Endothelial cell of umbilical vein (primary cell): ENCODE data around the gene FIBCD1. TPM values are rescaled to one million over a fixed set of nuclear protein-coding genes. Genes with fewer than 3 reads are reported as not detected.

Source experiments
- BruUV-seq: library from RNA; stranded (reverse); fragments of 400-500 nt; replicated peaks from 2 replicates; lab custom pipeline; 2021; lab: Mats Ljungman, UMichigan
- CTCF ChIA-PET: fragments of 300-600, 350-600 bp; sonication (Branson Sonifier 250); formaldehyde crosslinking; loops from one replicate; lab custom pipeline; 2021; ENCODE audit warnings: antibody characterized with exemption, inconsistent platforms; lab: Charles Lee
- POLR2A ChIA-PET: fragments of 300-600, 350-600 bp; sonication (Branson Sonifier 250); formaldehyde crosslinking; loops from one replicate; lab custom pipeline; 2021; ENCODE audit warnings: antibody characterized with exemption, inconsistent platforms; lab: Charles Lee
- DNase-seq: peaks from one replicate; pipeline ENCODE4 v3.0.0-alpha.2; 2011; ENCODE audit warnings: low read depth, low spot score
- FAIRE-seq: peaks from 2 replicates; lab custom pipeline; 2011; peaks lifted over from hg19 to GRCh38; lab: Jason Lieb, UNC
- H2AFZ ChIP-seq: 2 replicates; pipeline ENCODE4 v1.6.0; 2012; ENCODE audit warnings: low read depth, low read length, control low read depth, inconsistent platforms
- H3K27ac ChIP-seq: 2 replicates; pipeline ENCODE4 v1.5.1; 2011; ENCODE audit warnings: low read depth, mild to moderate bottlenecking, control low read depth, low read length, moderate library complexity; ENCODE audit not compliant: insufficient read depth
- H3K27me3 ChIP-seq, 2 experiments: 2 replicates each; pipeline versions ENCODE4 v1.6.0 to v1.6.1; 2011; ENCODE audit warnings: low read length in 2 of 2, mixed read lengths in 1 of 2; ENCODE audit not compliant: control insufficient read depth in 2 of 2, insufficient read depth in 2 of 2
- H3K36me3 ChIP-seq, 2 experiments: 2 replicates in 1 of 2; 3 replicates in 1 of 2; pipeline ENCODE4 v1.5.1; 2011; ENCODE audit warnings: low read length in 2 of 2, mild to moderate bottlenecking in 1 of 2, moderate library complexity in 1 of 2; ENCODE audit not compliant: control insufficient read depth in 2 of 2, insufficient read depth in 2 of 2; ENCODE audit errors: extremely low read depth in 1 of 2
- H3K4me1 ChIP-seq: 3 replicates; pipeline ENCODE4 v1.5.1; 2011; ENCODE audit warnings: mild to moderate bottlenecking, low read length; ENCODE audit not compliant: control insufficient read depth, insufficient read depth; ENCODE audit errors: extremely low read depth
- H3K4me2 ChIP-seq: 2 replicates; pipeline ENCODE4 v1.6.1; 2011; ENCODE audit warnings: low read length, control low read depth, mixed read lengths; ENCODE audit not compliant: insufficient read depth
- H3K4me3 ChIP-seq, 3 experiments: fragments of 200-600 bp in 1 of 3; sonication (generic), shearing (Covaris generic) in 1 of 3; replicated peaks in 1 of 3; 2 replicates each; pipeline ENCODE4 v1.5.1; 2011 to 2016; ENCODE audit warnings: control low read depth in 3 of 3, low read length in 3 of 3, mild to moderate bottlenecking in 2 of 3, inconsistent platforms in 1 of 3, low read depth in 1 of 3, moderate library complexity in 1 of 3; ENCODE audit not compliant: insufficient read depth in 1 of 3
- H3K79me2 ChIP-seq: 2 replicates; pipeline ENCODE4 v1.6.0; 2012; ENCODE audit warnings: low read length, inconsistent platforms; ENCODE audit not compliant: control insufficient read depth, insufficient read depth
- H3K9ac ChIP-seq: replicated peaks from 2 replicates; pipeline ENCODE3; 2011; ENCODE audit warnings: low read length, control low read depth; ENCODE audit not compliant: insufficient read depth; ENCODE audit errors: extremely low read depth
- H3K9me1 ChIP-seq: replicated peaks from 3 replicates; pipeline ENCODE4 v1.6.0; 2011; ENCODE audit warnings: mild to moderate bottlenecking, low read length; ENCODE audit not compliant: control insufficient read depth, insufficient read depth; ENCODE audit errors: extremely low read depth
- H3K9me3 ChIP-seq: replicated peaks from 2 replicates; pipeline ENCODE4 v1.5.1; 2012; ENCODE audit warnings: low read length, inconsistent platforms; ENCODE audit not compliant: control insufficient read depth, insufficient read depth
- H4K20me1 ChIP-seq: replicated peaks from 2 replicates; pipeline ENCODE3; 2011; ENCODE audit warnings: mild to moderate bottlenecking, low read length; ENCODE audit not compliant: control insufficient read depth, insufficient read depth; ENCODE audit errors: extremely low read depth
- EZH2 ChIP-seq: IDR thresholded peaks from 2 replicates; pipeline ENCODE4 v1.6.1; 2012; ENCODE audit warnings: borderline replicate concordance, low read depth, mild to moderate bottlenecking, moderate library complexity, low read length, inconsistent platforms; ENCODE audit not compliant: severe bottlenecking
- FOS ChIP-seq: IDR thresholded peaks from 2 replicates; pipeline ENCODE4 v1.6.1; 2011; ENCODE audit warnings: mild to moderate bottlenecking, low read length, moderate library complexity, borderline replicate concordance; ENCODE audit not compliant: insufficient read depth
- GATA2 ChIP-seq: IDR thresholded peaks from 2 replicates; pipeline ENCODE4 v1.7.0; 2011; ENCODE audit warnings: low read depth, mild to moderate bottlenecking, moderate library complexity, mixed read lengths, low read length; ENCODE audit not compliant: insufficient read length, insufficient read depth
- JUN ChIP-seq: IDR thresholded peaks from 2 replicates; pipeline ENCODE4 v1.6.1; 2011; ENCODE audit warnings: borderline replicate concordance, low read depth; ENCODE audit not compliant: insufficient read length, insufficient read depth
- MYC ChIP-seq: IDR thresholded peaks from one replicate; pipeline ENCODE4 v1.6.1; 2011; ENCODE audit warnings: mild to moderate bottlenecking, low read depth, low read length
- POLR2A ChIP-seq: IDR thresholded peaks from 2 replicates; pipeline ENCODE4 v1.6.1; 2012; ENCODE audit warnings: low read depth, mild to moderate bottlenecking, control low read depth, low read length
- POLR2AphosphoS5 ChIP-seq: IDR thresholded peaks from 2 replicates; pipeline ENCODE4 v1.6.1; 2012; ENCODE audit warnings: low read depth, mild to moderate bottlenecking, control low read depth, low read length, moderate library complexity; ENCODE audit not compliant: insufficient read depth
- dilution Hi-C: fragments of 300-500 bp; cut with MboI; formaldehyde crosslinking; loops from one replicate; pipeline ENCODE4 v1.15.0; 2019; ENCODE audit warnings: low sequenced_read_pairs; ENCODE audit not compliant: extremely low pct_ligation_motif_present
- intact Hi-C: fragments of 100-400 bp; cut with micrococcal nuclease; formaldehyde crosslinking; loops from one replicate; pipeline ENCODE4 v1.10.0; 2022
- polyA plus RNA-seq, 4 experiments: library from polyadenylated mRNA; depleted of rRNA in 3 of 4; stranded (reverse) in 3 of 4; unstranded in 1 of 4; fragments of >200 nt; gene quantifications; 2 replicates each; pipeline versions ENCODE4 v1.2.1 to v1.2.3, GENCODE V29; 2011 to 2012; ENCODE audit warnings: missing spikeins in 1 of 4
- total RNA-seq: library from RNA; stranded (reverse); gene quantifications from 2 replicates; pipeline ENCODE4 v1.2.3, GENCODE V29; 2021
- TF ChIP-seq, protein P1 (sequence below): IDR thresholded peaks from 2 replicates; pipeline ENCODE4 v1.6.1; 2011; ENCODE audit not compliant: insufficient read depth, insufficient read length
- TF ChIP-seq, protein P2 (sequence below), 2 donors: IDR thresholded peaks; 1 replicate in 1 of 2; 2 replicates in 1 of 2; pipeline ENCODE4 v1.5.1; 2011; ENCODE audit warnings: low read length in 2 of 2, mild to moderate bottlenecking in 2 of 2, moderate library complexity in 2 of 2, control low read depth in 1 of 2, inconsistent platforms in 1 of 2, low read depth in 1 of 2; ENCODE audit not compliant: insufficient read depth in 1 of 2; ENCODE audit errors: extremely low read depth in 1 of 2

The FIBCD1 gene
- total and polyA plus RNA-seq, 2 donors (not counting 3 experiments of a cell fraction or from before 2014, with no cell fraction given) = 0.14 TPM; not detected in 1

DNA sequence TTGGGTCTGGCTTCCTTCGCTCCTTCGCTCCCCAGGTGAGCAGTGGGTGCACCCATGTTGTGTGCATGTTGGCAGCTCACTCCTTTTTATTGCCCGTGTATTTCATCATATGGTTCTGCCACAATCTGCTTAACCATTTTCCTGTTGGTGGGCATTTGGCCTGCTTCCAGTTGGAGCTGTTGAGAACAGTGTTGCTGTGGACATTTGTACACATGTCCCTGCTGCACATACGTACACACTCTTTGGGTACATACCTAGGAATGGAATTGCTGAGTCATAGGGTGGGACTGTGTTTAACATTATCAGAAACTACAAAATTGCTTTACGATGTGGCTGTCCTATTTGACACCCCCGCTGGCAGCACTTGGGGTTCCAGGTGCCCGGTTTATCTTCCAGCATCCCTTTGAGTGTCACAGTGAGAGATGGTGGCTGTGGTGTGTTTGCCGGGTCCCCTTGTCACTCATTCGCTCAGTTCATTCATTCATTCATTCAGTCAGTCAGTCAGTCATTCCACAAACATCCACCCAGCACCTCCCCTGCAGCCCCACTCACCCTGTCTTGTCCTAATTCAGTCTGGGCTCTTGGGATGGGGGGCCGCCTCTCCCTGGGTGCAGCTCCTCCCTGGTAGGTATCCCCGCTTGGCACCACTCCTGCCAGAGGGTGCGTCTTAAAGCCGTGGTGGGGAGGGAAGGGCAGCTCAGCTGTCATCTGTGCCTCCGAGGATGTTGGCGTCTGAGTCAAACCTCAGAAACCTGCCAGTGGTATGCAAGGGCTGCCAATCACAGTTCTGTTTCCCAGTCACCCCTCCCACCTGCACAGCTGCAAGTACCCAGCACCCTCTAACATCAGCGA, 7.9 kb upstream of the FIBCD1 start:
- BruUV-seq = no TSS peak
- no peak overlapping the region for H3K9ac ChIP-seq
- POLR2A ChIA-PET = no interaction called here

More for the DNA sequence above, 7.9 kb upstream of the FIBCD1 start:
- Histone ChIP-seq H3K4me2 (no peak overlapping the region), H3K9me3 (no peaks in the 10 kb centered on the region), H2AFZ (no peak overlapping the region), H3K36me3 (no peaks in the 10 kb centered on the region), H3K27me3 (peaks cover 3 to 7% of the 10 kb centered on the region in 2 experiments), H3K27ac (no peak overlapping the region), H3K79me2 (no peaks in the 10 kb centered on the region), H3K4me1 (no peaks in the 10 kb centered on the region), H3K9me1 (no peaks in the 10 kb centered on the region), H3K4me3 (no peak overlapping the region), H4K20me1 (no peaks in the 10 kb centered on the region)
- dilution Hi-C loops (no loop called here), intact Hi-C loops (no loop called here)
- FAIRE-seq (no peak), DNase-seq (no peak)
- CTCF ChIA-PET = interaction anchor here (1.0 to 1.6 kb wide), 3 partner anchors 13 to 100 kb away, joined by 3 to 4 read pairs (median 3); no protein-coding TSS in a partner anchor
- TF ChIP-seq POLR2A (no peak), EZH2 (no peak), FOS (no peak), JUN (no peak), GATA2 (no peak), POLR2AphosphoS5 (no peak), MYC (no peak)
- TF ChIP-seq, protein P1, sequence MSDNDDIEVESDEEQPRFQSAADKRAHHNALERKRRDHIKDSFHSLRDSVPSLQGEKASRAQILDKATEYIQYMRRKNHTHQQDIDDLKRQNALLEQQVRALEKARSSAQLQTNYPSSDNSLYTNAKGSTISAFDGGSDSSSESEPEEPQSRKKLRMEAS = no peak
- TF ChIP-seq, protein P2, sequence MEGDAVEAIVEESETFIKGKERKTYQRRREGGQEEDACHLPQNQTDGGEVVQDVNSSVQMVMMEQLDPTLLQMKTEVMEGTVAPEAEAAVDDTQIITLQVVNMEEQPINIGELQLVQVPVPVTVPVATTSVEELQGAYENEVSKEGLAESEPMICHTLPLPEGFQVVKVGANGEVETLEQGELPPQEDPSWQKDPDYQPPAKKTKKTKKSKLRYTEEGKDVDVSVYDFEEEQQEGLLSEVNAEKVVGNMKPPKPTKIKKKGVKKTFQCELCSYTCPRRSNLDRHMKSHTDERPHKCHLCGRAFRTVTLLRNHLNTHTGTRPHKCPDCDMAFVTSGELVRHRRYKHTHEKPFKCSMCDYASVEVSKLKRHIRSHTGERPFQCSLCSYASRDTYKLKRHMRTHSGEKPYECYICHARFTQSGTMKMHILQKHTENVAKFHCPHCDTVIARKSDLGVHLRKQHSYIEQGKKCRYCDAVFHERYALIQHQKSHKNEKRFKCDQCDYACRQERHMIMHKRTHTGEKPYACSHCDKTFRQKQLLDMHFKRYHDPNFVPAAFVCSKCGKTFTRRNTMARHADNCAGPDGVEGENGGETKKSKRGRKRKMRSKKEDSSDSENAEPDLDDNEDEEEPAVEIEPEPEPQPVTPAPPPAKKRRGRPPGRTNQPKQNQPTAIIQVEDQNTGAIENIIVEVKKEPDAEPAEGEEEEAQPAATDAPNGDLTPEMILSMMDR (IDR thresholded peaks at IDR 0.05; ENCODE audit: extremely low read depth in 1 of 2, insufficient read depth in 1 of 2, low read depth in 1 of 2, low read length in 2 of 2) = no peak
